ENCODE results near the gene KDM5B. TPM values are rescaled to one million over a fixed set of nuclear protein-coding genes. Genes with fewer than 3 reads are reported as not detected.

KDM5B gene
- total RNA-seq, 1 experiment from 2014 or later: 44.6 TPM

DNA sequence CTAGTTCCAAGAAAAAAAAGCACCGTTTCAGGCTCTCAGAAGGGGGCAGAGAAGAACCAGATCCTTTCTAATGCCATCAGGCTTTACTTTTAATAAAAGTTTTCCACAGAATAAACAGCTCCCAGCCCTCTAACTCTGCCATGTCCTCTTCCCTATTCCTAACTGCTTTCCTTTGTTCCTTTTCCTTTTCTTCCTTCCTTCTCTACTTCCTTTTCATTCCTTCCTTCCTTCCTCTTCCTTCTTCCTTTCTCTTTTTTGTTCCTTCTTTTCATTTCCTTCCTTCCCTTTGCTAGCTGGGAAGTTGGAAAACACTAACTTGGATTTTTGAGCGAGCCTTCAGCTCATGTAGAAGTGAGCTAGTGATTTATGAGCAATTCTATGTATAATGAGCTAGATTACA, 46.2 kb downstream of the KDM5B start (continued):
- TF ChIP-seq, protein P1, sequence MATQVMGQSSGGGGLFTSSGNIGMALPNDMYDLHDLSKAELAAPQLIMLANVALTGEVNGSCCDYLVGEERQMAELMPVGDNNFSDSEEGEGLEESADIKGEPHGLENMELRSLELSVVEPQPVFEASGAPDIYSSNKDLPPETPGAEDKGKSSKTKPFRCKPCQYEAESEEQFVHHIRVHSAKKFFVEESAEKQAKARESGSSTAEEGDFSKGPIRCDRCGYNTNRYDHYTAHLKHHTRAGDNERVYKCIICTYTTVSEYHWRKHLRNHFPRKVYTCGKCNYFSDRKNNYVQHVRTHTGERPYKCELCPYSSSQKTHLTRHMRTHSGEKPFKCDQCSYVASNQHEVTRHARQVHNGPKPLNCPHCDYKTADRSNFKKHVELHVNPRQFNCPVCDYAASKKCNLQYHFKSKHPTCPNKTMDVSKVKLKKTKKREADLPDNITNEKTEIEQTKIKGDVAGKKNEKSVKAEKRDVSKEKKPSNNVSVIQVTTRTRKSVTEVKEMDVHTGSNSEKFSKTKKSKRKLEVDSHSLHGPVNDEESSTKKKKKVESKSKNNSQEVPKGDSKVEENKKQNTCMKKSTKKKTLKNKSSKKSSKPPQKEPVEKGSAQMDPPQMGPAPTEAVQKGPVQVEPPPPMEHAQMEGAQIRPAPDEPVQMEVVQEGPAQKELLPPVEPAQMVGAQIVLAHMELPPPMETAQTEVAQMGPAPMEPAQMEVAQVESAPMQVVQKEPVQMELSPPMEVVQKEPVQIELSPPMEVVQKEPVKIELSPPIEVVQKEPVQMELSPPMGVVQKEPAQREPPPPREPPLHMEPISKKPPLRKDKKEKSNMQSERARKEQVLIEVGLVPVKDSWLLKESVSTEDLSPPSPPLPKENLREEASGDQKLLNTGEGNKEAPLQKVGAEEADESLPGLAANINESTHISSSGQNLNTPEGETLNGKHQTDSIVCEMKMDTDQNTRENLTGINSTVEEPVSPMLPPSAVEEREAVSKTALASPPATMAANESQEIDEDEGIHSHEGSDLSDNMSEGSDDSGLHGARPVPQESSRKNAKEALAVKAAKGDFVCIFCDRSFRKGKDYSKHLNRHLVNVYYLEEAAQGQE (IDR thresholded peaks at IDR 0.05; ENCODE audit: low read depth): no peak
- no peak for TF ChIP-seq EZH2phosphoT487 (IDR thresholded peaks at IDR 0.05; ENCODE audit: borderline replicate concordance)

DNA sequence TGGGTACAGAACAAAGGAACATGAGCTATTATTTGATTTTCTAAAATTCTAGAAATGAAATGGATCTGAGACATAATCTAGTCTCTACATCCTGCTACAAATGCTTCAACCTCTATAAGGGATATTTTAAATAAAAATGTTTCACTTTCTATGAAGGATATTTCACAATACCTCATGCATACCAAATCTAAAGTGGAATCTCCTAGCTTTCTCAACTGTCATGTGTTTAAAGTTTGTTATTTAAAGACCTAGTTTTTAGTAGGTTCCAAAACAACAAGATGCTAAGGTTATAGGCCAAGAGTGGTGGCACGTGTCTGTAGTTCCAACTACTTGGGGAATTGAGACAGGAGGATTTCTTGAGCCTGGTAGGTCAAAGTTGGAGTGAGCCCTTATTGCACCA, 47.6 kb downstream of the KDM5B start:
- ChIA-PET CTCF (no interaction called here), POLR2A (no interaction called here), RAD21 (ENCODE audit: low non-redundant PET in 1 of 2, low total read pairs in 2 of 2, uncharacterized antibody in 2 of 2, unreplicated experiment in 2 of 2) (no interaction called here)
- H3K9me3 ChIP-seq (ENCODE audit: control insufficient read depth in 1 of 2, insufficient read depth in 1 of 2, low read depth in 1 of 2, low read length in 2 of 2): no peaks in the 10 kb centered on the region
- DNase-seq (ENCODE audit: low read depth, low spot score) (no peak), ATAC-seq (no peak)
- H3K4me1 ChIP-seq (ENCODE audit: control insufficient read depth in 1 of 2, insufficient read depth in 2 of 2, low read length in 2 of 2): no peaks in the 10 kb centered on the region
- no peak overlapping the region for H3K27ac ChIP-seq (ENCODE audit: low read depth, low read length)
- H4K20me1 ChIP-seq (ENCODE audit: insufficient read depth): no peaks in the 10 kb centered on the region
- peaks cover 0 to 22% of the 10 kb centered on the region in 2 experiments; a peak in 2 of 4 replicates for H3K36me3 ChIP-seq (ENCODE audit: control insufficient read depth in 1 of 2, insufficient read depth in 2 of 2, low read length in 2 of 2)
- BruUV-seq (replicated peaks): no TSS peak
- H3K4me2 ChIP-seq (ENCODE audit: low read length): no peak overlapping the region
- TF ChIP-seq FOSL1 (IDR thresholded peaks at IDR 0.05; ENCODE audit: low read depth): no peak
- no peak for TF ChIP-seq CEBPB (IDR thresholded peaks at IDR 0.05; ENCODE audit: low read depth)
- no peak for TF ChIP-seq EGR1 (IDR thresholded peaks at IDR 0.05; ENCODE audit: low read depth)
- no peak for TF ChIP-seq SIN3A (IDR thresholded peaks at IDR 0.05; ENCODE audit: low read depth)
- TF ChIP-seq, protein P2, sequence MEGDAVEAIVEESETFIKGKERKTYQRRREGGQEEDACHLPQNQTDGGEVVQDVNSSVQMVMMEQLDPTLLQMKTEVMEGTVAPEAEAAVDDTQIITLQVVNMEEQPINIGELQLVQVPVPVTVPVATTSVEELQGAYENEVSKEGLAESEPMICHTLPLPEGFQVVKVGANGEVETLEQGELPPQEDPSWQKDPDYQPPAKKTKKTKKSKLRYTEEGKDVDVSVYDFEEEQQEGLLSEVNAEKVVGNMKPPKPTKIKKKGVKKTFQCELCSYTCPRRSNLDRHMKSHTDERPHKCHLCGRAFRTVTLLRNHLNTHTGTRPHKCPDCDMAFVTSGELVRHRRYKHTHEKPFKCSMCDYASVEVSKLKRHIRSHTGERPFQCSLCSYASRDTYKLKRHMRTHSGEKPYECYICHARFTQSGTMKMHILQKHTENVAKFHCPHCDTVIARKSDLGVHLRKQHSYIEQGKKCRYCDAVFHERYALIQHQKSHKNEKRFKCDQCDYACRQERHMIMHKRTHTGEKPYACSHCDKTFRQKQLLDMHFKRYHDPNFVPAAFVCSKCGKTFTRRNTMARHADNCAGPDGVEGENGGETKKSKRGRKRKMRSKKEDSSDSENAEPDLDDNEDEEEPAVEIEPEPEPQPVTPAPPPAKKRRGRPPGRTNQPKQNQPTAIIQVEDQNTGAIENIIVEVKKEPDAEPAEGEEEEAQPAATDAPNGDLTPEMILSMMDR (IDR thresholded peaks at IDR 0.05 in 2 of 3, conservative IDR thresholded peaks at IDR 0.05 in 1 of 3; ENCODE audit: borderline replicate concordance in 1 of 3, insufficient read depth in 1 of 3, low read depth in 2 of 3, low read length in 2 of 3): no peak
- TF ChIP-seq JUND (IDR thresholded peaks at IDR 0.05): no peak
- no peak overlapping the region for H2AFZ ChIP-seq (ENCODE audit: low read depth, low read length, poor library complexity, severe bottlenecking)
- no peak overlapping the region for H3K9ac ChIP-seq (ENCODE audit: low read length)
- H3K79me2 ChIP-seq (ENCODE audit: insufficient read depth, low read length): no peaks in the 10 kb centered on the region
- no peaks in the 10 kb centered on the region for H3K9me2 ChIP-seq (ENCODE audit: insufficient read depth)
- no peak overlapping the region for H3K4me3 ChIP-seq (replicated peaks in 1 of 2; ENCODE audit: low read depth in 1 of 2, low read length in 2 of 2)
- no peaks in the 10 kb centered on the region for H3K27me3 ChIP-seq (ENCODE audit: insufficient read depth, low read length)
- intact Hi-C loops (cut with micrococcal nuclease): no loop called here

Data from HCT116 (cell line).